SK-N-MC (cell line): ENCODE results near the gene MYLIP.

ENCODE experiments used
- DNase-seq: peaks from one replicate; pipeline ENCODE4 v3.0.0-alpha.2; 2011; ENCODE audit warnings: low read depth, low spot score
- H3K27ac ChIP-seq: fragments of 200-600 bp; sonication (generic); 2 replicates; pipeline ENCODE4 v1.5.1; 2016; ENCODE audit warnings: mixed run types
- H3K36me3 ChIP-seq: fragments of 200-600 bp; sonication (generic); 2 replicates; pipeline ENCODE4 v1.6.1; 2017; ENCODE audit warnings: antibody characterized with exemption, low read length, mixed read lengths; ENCODE audit not compliant: insufficient read depth
- H3K4me3 ChIP-seq: fragments of 200-600 bp; sonication (generic); 2 replicates; pipeline ENCODE4 v1.5.1; 2016
- H3K9ac ChIP-seq: fragments of 200-600 bp; sonication (generic); 2 replicates; pipeline ENCODE4 v1.8.0; 2017; ENCODE audit warnings: mixed run types, mixed read lengths; ENCODE audit not compliant: insufficient read length
- H3K9me3 ChIP-seq: fragments of 200-600 bp; sonication (generic); 2 replicates; pipeline ENCODE4 v1.6.1; 2017; ENCODE audit warnings: low read depth, mild to moderate bottlenecking, antibody characterized with exemption, low read length, moderate library complexity, mixed read lengths
- EZH2 ChIP-seq: fragments of 200-600 bp; sonication (generic); IDR thresholded peaks from one replicate; pipeline ENCODE4 v1.6.1; 2017; ENCODE audit warnings: antibody characterized with exemption
- FOXP2 ChIP-seq: optimal IDR thresholded peaks from 2 replicates; pipeline ENCODE3; 2011; ENCODE audit warnings: mild to moderate bottlenecking, moderate library complexity; ENCODE audit not compliant: insufficient read depth; ENCODE audit errors: extremely low read length, control extremely low read depth
- POLR2AphosphoS5 ChIP-seq: IDR thresholded peaks from 2 replicates; pipeline ENCODE4 v1.6.1; 2012; ENCODE audit warnings: mild to moderate bottlenecking, low read depth, low read length, borderline replicate concordance

Gene MYLIP

DNA sequence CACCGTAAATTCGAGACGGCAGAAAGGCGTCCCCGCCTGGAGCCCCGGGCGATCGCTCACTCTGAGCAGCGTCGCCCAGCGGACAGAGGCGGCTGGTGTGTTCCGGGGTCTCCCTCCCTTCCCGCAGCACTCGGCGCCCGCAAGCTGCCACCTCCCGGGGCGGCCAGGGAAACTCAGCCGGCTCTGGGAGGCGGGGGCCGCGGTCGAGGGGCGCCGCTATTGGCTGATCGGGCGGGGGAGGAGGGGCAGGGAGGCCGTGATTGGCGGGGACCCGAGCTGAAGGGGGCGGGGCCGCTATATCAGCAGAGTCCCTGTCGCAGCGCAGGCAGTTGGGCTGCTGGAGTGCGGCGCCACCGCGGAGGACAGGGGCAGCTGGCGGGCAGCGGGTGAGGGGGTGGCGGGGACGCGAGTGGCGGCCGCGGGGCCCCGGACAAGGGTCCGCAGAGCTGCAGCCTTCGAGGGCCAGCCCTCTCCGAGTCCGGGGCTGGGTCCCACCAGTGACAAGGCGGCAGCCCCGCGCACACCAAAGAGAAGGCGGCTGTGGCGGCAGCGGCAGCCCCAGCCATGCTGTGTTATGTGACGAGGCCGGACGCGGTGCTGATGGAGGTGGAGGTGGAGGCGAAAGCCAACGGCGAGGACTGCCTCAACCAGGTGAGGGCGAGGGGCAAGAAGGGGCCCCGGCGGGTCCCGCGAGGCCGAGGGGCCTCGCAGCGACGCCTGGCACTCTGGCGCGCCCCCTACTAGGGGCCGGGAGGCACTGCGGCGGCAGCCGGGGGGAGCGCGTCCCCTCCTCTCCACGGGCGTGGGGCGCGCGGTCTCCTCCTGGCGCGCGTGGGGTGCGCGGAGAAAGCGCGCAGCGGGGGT lies at the start of gene MYLIP:
TSS of gene MYLIP (plus strand) at position 328 of the 864 bp plus-strand sequence. CDS start at position 565, 237 bp downstream.
- DNase-seq = no peak
- H3K4me3 ChIP-seq = peak within 1 kb of the TSS; percentile 79
- no peaks in the 10 kb centered on the region for H3K9me3 ChIP-seq
- TF ChIP-seq FOXP2 (peak; percentile 53), EZH2 (no peak), POLR2AphosphoS5 (peak; percentile 99)
- H3K36me3 ChIP-seq = peaks cover 38% of the 10 kb centered on the region
- peak within 1 kb of the TSS; percentile 92 for H3K9ac ChIP-seq
- peak within 1 kb of the TSS; percentile 92 for H3K27ac ChIP-seq

DNA sequence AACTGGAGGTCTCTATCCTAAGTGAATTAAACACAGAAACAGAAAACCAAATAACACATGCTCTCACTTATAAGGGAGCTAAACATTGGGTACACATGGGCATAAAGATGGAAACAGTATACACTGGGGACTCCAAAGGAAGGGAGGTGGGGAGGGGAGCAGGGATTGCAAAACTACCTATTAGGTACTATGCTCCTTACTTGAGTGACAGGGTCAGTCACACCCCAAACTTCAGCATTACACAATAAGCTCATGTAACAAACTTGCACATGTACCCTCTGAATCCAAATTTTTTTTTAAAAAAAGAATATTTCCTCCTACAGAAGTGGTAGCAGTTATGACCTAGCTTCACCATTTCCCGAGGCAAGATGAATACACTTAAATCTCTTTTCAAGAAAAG lies 49.5 kb upstream of the MYLIP start:
- Histone ChIP-seq H3K4me3 (no peak overlapping the region), H3K27ac (no peak overlapping the region), H3K9me3 (no peaks in the 10 kb centered on the region), H3K36me3 (no peaks in the 10 kb centered on the region), H3K9ac (no peak overlapping the region)
- TF ChIP-seq EZH2 (no peak), POLR2AphosphoS5 (no peak), FOXP2 (no peak)
- no peak for DNase-seq

GRCh38 chr6:16080204-16080603 lies 48.7 kb upstream of the MYLIP start:
- TF ChIP-seq FOXP2 = no peak
- TF ChIP-seq POLR2AphosphoS5 = no peak
- no peak for TF ChIP-seq EZH2
- no peaks in the 10 kb centered on the region for H3K36me3 ChIP-seq
- H3K9me3 ChIP-seq = no peaks in the 10 kb centered on the region

GRCh38 chr6:16081326-16081725 lies 47.6 kb upstream of the MYLIP start:
- TF ChIP-seq EZH2 (no peak), POLR2AphosphoS5 (no peak), FOXP2 (no peak)
- no peaks in the 10 kb centered on the region for H3K36me3 ChIP-seq
- no peak overlapping the region for H3K4me3 ChIP-seq
- H3K27ac ChIP-seq = no peak overlapping the region
- H3K9me3 ChIP-seq = no peaks in the 10 kb centered on the region
- no peak for DNase-seq
- no peak overlapping the region for H3K9ac ChIP-seq

More at GRCh38 chr6:16080204-16080603, 48.7 kb upstream of the MYLIP start:
- DNase-seq = no peak
- no peak overlapping the region for H3K9ac ChIP-seq
- H3K27ac ChIP-seq = no peak overlapping the region
- H3K4me3 ChIP-seq = no peak overlapping the region

DNA sequence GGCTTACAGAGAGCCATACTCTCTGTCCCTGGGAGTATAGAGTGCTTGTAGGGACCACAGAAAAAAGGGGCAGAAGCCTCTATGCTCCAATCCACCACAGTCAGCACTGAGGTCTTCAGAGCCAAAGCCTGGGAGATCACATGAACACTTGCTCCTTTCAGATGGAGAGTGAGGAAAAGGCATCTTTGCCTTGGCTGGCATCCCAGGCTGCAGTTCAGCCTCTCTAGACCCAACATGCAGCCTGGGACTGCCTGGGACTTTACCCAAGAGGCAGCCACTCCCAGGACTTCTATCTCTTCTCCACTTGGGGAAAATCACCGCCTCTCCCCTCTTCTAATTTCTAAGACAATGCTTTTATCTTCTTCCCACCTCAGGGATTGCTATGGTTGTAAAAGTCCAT lies 46.5 kb upstream of the MYLIP start:
- no peak for DNase-seq
- Histone ChIP-seq H3K9ac (no peak overlapping the region), H3K27ac (no peak overlapping the region), H3K4me3 (no peak overlapping the region), H3K9me3 (no peaks in the 10 kb centered on the region), H3K36me3 (no peaks in the 10 kb centered on the region)
- TF ChIP-seq EZH2 = no peak
- TF ChIP-seq POLR2AphosphoS5 = no peak
- TF ChIP-seq FOXP2 = no peak

- H3K9me3 ChIP-seq = no peaks in the 10 kb centered on the region
- H3K36me3 ChIP-seq = no peaks in the 10 kb centered on the region
- TF ChIP-seq EZH2 (no peak), FOXP2 (no peak), POLR2AphosphoS5 (no peak)
- no peak for DNase-seq
- H3K27ac ChIP-seq = no peak overlapping the region
- no peak overlapping the region for H3K4me3 ChIP-seq
- no peak overlapping the region for H3K9ac ChIP-seq
Observed at GRCh38 chr6:16086965-16087364, 41.9 kb upstream of the MYLIP start.

- Histone ChIP-seq H3K27ac (no peak overlapping the region), H3K9me3 (no peaks in the 10 kb centered on the region), H3K9ac (no peak overlapping the region), H3K4me3 (no peak overlapping the region), H3K36me3 (no peaks in the 10 kb centered on the region)
- no peak for DNase-seq
- TF ChIP-seq POLR2AphosphoS5 (no peak), EZH2 (no peak), FOXP2 (no peak)
Observed at GRCh38 chr6:16087386-16087785, 41.5 kb upstream of the MYLIP start.

- no peak for DNase-seq
- H3K9me3 ChIP-seq = no peaks in the 10 kb centered on the region
- H3K27ac ChIP-seq = no peak overlapping the region
- no peaks in the 10 kb centered on the region for H3K36me3 ChIP-seq
- no peak overlapping the region for H3K9ac ChIP-seq
- TF ChIP-seq FOXP2 (no peak), POLR2AphosphoS5 (no peak), EZH2 (no peak)
- no peak overlapping the region for H3K4me3 ChIP-seq
Observed at GRCh38 chr6:16088409-16088808, 40.5 kb upstream of the MYLIP start.
